K562 (cell line): ENCODE measurements around the gene FOXS1. TPM values are rescaled to one million over a fixed set of nuclear protein-coding genes. Genes with fewer than 3 reads are reported as not detected.
A peak's percentile ranks its signal among the peaks of the same experiment; 100 is the strongest.

Experiments
- ATAC-seq: fragments of 200-7000 bp; cut with Tn5 transposase; 3 replicates; pipeline ENCODE4 v1.9.1; 2020; ENCODE audit warnings: moderate library complexity
- BruUV-seq: library from RNA; stranded (reverse); fragments of 400-500 nt; replicated peaks from 2 replicates; lab custom pipeline; 2021; lab: Mats Ljungman, UMichigan
- CTCF ChIA-PET: fragments of 300-600 bp; formaldehyde crosslinking; extraction: SDS; loops from one replicate; lab custom pipeline; 2021; ENCODE audit warnings: low intra/inter-chr PET ratio; lab: Yijun Ruan, JAX
- POLR2A ChIA-PET: fragments of 300-600, 350-650 bp; sonication (Branson Sonifier 250); formaldehyde crosslinking; extraction: SDS; loops from one replicate; lab custom pipeline; 2021; ENCODE audit warnings: antibody characterized with exemption, inconsistent platforms; lab: Yijun Ruan, JAX
- DNase-seq, 4 experiments: peaks; one replicate each; pipeline versions ENCODE4 v3.0.0 to v3.0.0-alpha.2; 2011 to 2018; ENCODE audit warnings: low spot score in 3 of 4, mixed read lengths in 3 of 4; ENCODE audit errors: extremely low read depth in 1 of 4
- FAIRE-seq: peaks from 2 replicates; lab custom pipeline; 2011; peaks lifted over from hg19 to GRCh38; lab: Jason Lieb, UNC
- H2AFZ ChIP-seq: 2 replicates; pipeline ENCODE4 v1.6.0; 2011; ENCODE audit warnings: low read depth, low read length, control low read depth, inconsistent platforms
- H3K27ac ChIP-seq: fragments of 200-600 bp; 3 replicates; pipeline ENCODE4 v1.8.0; 2011; ENCODE audit warnings: low read depth, mild to moderate bottlenecking, control low read depth, inconsistent platforms, low read length, moderate library complexity, mixed read lengths; ENCODE audit errors: extremely low read depth
- H3K27me3 ChIP-seq, 2 experiments: fragments of 300-600 bp in 1 of 2; 2 replicates in 1 of 2; 3 replicates in 1 of 2; pipeline versions ENCODE4 v1.6.0 to v1.8.0; 2011; ENCODE audit warnings: inconsistent platforms in 2 of 2, low read length in 2 of 2, mild to moderate bottlenecking in 1 of 2, mixed read lengths in 1 of 2, moderate library complexity in 1 of 2; ENCODE audit not compliant: control insufficient read depth in 2 of 2, insufficient read depth in 2 of 2
- H3K36me3 ChIP-seq: fragments of 300-600 bp; 3 replicates; pipeline ENCODE4 v1.8.0; 2011; ENCODE audit warnings: mild to moderate bottlenecking, low read length, inconsistent platforms; ENCODE audit not compliant: control insufficient read depth, insufficient read depth
- H3K4me1 ChIP-seq, 2 experiments: fragments of 200-600 bp in 1 of 2; replicated peaks in 1 of 2; 2 replicates in 1 of 2; 3 replicates in 1 of 2; pipeline versions ENCODE4 v1.5.1 to v1.8.0; 2011; ENCODE audit warnings: inconsistent platforms in 2 of 2, low read length in 2 of 2, mild to moderate bottlenecking in 1 of 2, mixed read lengths in 1 of 2, moderate library complexity in 1 of 2; ENCODE audit not compliant: control insufficient read depth in 2 of 2, insufficient read depth in 2 of 2
- H3K4me2 ChIP-seq: 2 replicates; pipeline ENCODE4 v1.6.1; 2011; ENCODE audit warnings: low read length, control low read depth, inconsistent platforms, mixed read lengths; ENCODE audit not compliant: insufficient read depth
- H3K4me3 ChIP-seq: fragments of 200-600 bp; sonication (generic), shearing (Covaris generic); 2 replicates; pipeline ENCODE4 v1.5.1; 2016; ENCODE audit warnings: control low read depth, inconsistent platforms
- H3K79me2 ChIP-seq: fragments of 200-600 bp; 3 replicates; pipeline ENCODE4 v1.8.0; 2011; ENCODE audit warnings: low read length, inconsistent platforms; ENCODE audit not compliant: control insufficient read depth, insufficient read depth
- H3K9ac ChIP-seq, 2 experiments: 2 replicates each; pipeline versions ENCODE4 v1.6.0 to v1.6.1; 2011; ENCODE audit warnings: low read depth in 2 of 2, low read length in 2 of 2, control low read depth in 1 of 2, inconsistent platforms in 1 of 2, mild to moderate bottlenecking in 1 of 2, mixed read lengths in 1 of 2; ENCODE audit not compliant: insufficient read depth in 1 of 2
- H3K9me1 ChIP-seq: one replicate; pipeline ENCODE4 v1.6.0; 2011; ENCODE audit warnings: inconsistent platforms, mild to moderate bottlenecking, low read length, moderate library complexity; ENCODE audit not compliant: control insufficient read depth, insufficient read depth
- H3K9me3 ChIP-seq: replicated peaks from 2 replicates; pipeline ENCODE4 v1.5.1; 2011; ENCODE audit warnings: low read depth, low read length, inconsistent platforms; ENCODE audit not compliant: control insufficient read depth, insufficient read depth
- H4K20me1 ChIP-seq: replicated peaks from 2 replicates; pipeline ENCODE4 v1.6.1; 2011; ENCODE audit warnings: low read length, inconsistent platforms, mixed read lengths; ENCODE audit not compliant: control insufficient read depth, insufficient read depth
- ESRRA ChIP-seq: fragments of 450-650 bp; IDR thresholded peaks from 2 replicates; pipeline ENCODE4 v1.6.1; 2014; ENCODE audit warnings: low read depth, mild to moderate bottlenecking, moderate library complexity, borderline replicate concordance
- JUN ChIP-seq, 2 experiments: sonication (generic) in 1 of 2; formaldehyde crosslinking in 1 of 2; IDR thresholded peaks; 2 replicates each; pipeline versions ENCODE4 v1.6.1 to v1.8.0; 2012 to 2022; ENCODE audit warnings: borderline replicate concordance in 2 of 2, mild to moderate bottlenecking in 2 of 2, improper control_type of control experiment in 1 of 2, low read depth in 1 of 2, low read length in 1 of 2, missing genetic modification reagents in 1 of 2
- RBM25 ChIP-seq: fragments of 200-400 bp; formaldehyde crosslinking; IDR thresholded peaks from 2 replicates; pipeline ENCODE4 v1.6.1; 2018; ENCODE audit warnings: low read length, low read depth, moderate library complexity; ENCODE audit not compliant: severe bottlenecking
- RBM39 ChIP-seq: fragments of 200-400 bp; formaldehyde crosslinking; optimal IDR thresholded peaks from 2 replicates; pipeline ENCODE3; 2018; ENCODE audit warnings: low read depth, low read length
- SLC30A9 ChIP-seq: fragments of 250-450 bp; sonication (Bioruptor Pico); IDR thresholded peaks from 2 replicates; pipeline ENCODE4 v1.8.0; 2022; ENCODE audit warnings: mild to moderate bottlenecking, moderate library complexity
- ZZZ3 ChIP-seq: fragments of 450-650 bp; IDR thresholded peaks from 2 replicates; pipeline ENCODE4 v1.6.1; 2016; ENCODE audit warnings: antibody characterized with exemption, mild to moderate bottlenecking, moderate library complexity
- WGBS: fragments of 100-300 bp; shearing (Covaris generic); methylation state at CpG from one replicate; pipeline ENCODE4 v1.1.6; 2016; ENCODE audit warnings: low coverage, mixed read lengths; ENCODE audit not compliant: insufficient coverage; ENCODE audit errors: missing lambda C conversion rate; 5-methylcytosine and 5-hydroxymethylcytosine counted together
- in situ Hi-C: fragments of 300-500 bp; cut with MboI; formaldehyde crosslinking; loops from 4 replicates; pipeline ENCODE4 v1.15.0; 2018; ENCODE audit warnings: inconsistent platforms, mixed read lengths
- intact Hi-C: fragments of 100-400 bp; cut with micrococcal nuclease; formaldehyde crosslinking; loops from 2 replicates; pipeline ENCODE4 v1.14.2; 2022
- polyA plus RNA-seq, 8 experiments: library from polyadenylated mRNA; depleted of rRNA in 4 of 8; stranded (reverse) in 5 of 8; unstranded in 3 of 8; fragments of >200 nt; fragmentation: Nextera tagmentation in 2 of 8; fragmentation: Illumina TruSeq in 1 of 8; extraction: Ambion mirVana in 2 of 8; extraction: Trizol in 1 of 8; gene quantifications; 2 replicates each; pipeline versions ENCODE4 v1.2.1 to v1.2.3, GENCODE V29; 2011 to 2014; ENCODE audit warnings: inconsistent platforms in 1 of 8, missing spikeins in 1 of 8
- total RNA-seq, 7 experiments: library from RNA; depleted of rRNA in 6 of 7; stranded (reverse); fragments of >200 nt in 6 of 7; fragmentation: Illumina TruSeq in 2 of 7; extraction: Trizol in 2 of 7; gene quantifications; 2 replicates each; pipeline versions ENCODE4 v1.2.1 to v1.2.3, GENCODE V29; 2011 to 2021; ENCODE audit warnings: low replicate concordance in 1 of 7
- TF ChIP-seq, protein P1 (sequence below): sonication (generic); formaldehyde crosslinking; IDR thresholded peaks from 2 replicates; pipeline ENCODE4 v1.8.0; 2022; ENCODE audit warnings: mild to moderate bottlenecking, missing genetic modification reagents

The FOXS1 gene
- total and polyA plus RNA-seq, 9 of the 15 experiments (the other 6 are each of a cell fraction or from before 2014, with no cell fraction given) = not detected

DNA sequence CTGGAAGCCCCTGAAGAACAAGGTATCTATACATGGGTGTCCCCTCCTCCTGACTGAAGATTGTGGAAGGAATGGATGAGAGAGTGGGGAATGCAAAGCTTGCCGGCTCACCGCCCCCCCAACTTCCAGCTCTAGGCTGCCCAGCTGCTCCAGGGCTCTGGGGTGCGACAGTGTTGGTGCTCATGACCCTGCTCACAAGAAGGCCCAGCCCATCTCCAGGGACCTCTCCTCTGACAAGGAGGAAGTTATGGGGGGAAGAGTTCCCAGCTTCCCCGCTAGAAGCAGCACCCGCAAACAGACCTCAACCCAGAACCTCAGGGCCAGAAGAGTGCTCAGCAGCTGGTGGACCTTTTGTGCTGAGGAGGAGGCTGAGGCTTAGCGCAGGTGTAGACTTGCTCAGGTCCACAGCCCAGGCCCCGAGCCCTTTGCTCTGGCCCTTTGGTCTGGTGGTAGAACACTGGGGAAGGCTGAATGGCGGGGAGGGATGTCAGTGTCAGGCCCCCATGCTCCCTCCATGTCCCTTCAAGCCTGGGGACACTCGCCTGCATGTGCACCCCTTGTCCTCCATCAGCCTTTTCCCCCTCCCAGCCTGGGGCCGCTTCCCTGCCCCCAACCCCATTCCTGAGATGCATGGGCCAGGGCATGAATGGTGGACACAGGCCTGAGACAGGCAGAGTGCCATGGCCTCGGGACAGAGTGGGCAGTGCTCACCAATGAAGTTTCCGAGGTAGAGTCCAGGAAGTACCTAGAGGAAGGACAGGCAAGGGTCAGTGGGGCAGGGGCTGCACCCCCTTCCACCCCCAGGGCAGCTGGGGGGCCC, 23.7 kb upstream of the FOXS1 start (continued):
- TF ChIP-seq, protein P1, sequence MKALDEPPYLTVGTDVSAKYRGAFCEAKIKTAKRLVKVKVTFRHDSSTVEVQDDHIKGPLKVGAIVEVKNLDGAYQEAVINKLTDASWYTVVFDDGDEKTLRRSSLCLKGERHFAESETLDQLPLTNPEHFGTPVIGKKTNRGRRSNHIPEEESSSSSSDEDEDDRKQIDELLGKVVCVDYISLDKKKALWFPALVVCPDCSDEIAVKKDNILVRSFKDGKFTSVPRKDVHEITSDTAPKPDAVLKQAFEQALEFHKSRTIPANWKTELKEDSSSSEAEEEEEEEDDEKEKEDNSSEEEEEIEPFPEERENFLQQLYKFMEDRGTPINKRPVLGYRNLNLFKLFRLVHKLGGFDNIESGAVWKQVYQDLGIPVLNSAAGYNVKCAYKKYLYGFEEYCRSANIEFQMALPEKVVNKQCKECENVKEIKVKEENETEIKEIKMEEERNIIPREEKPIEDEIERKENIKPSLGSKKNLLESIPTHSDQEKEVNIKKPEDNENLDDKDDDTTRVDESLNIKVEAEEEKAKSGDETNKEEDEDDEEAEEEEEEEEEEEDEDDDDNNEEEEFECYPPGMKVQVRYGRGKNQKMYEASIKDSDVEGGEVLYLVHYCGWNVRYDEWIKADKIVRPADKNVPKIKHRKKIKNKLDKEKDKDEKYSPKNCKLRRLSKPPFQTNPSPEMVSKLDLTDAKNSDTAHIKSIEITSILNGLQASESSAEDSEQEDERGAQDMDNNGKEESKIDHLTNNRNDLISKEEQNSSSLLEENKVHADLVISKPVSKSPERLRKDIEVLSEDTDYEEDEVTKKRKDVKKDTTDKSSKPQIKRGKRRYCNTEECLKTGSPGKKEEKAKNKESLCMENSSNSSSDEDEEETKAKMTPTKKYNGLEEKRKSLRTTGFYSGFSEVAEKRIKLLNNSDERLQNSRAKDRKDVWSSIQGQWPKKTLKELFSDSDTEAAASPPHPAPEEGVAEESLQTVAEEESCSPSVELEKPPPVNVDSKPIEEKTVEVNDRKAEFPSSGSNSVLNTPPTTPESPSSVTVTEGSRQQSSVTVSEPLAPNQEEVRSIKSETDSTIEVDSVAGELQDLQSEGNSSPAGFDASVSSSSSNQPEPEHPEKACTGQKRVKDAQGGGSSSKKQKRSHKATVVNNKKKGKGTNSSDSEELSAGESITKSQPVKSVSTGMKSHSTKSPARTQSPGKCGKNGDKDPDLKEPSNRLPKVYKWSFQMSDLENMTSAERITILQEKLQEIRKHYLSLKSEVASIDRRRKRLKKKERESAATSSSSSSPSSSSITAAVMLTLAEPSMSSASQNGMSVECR = no peak
- TF ChIP-seq RBM39 (no peak), JUN (IDR thresholded peaks at IDR 0.05; ENCODE audit: borderline replicate concordance, low read depth, low read length) (no peak), JUN (CRISPR knock-in tag; IDR thresholded peaks at IDR 0.05; ENCODE audit: borderline replicate concordance) (no peak), ZZZ3 (no peak)

DNA sequence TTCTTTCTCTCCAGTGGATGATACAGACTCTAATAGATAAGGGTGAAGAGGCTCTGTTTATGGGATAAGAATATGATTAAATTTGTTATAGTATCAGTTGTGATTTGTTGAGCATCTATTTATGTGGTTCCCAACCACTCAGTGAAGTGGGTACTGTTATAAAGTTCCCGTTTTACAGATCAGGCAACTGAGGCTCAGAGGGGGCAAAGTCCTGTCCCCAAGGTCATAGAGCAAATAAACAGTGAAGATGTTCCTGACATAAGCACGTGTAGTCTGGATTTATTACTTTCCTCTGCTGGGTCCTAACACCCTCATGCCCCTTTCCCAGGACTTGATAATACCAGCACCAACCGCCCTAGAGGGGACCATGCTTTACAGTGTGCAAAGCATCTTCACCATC, 20.8 kb upstream of the FOXS1 start:
- ChIA-PET POLR2A (no interaction called here), CTCF (no interaction called here)
- WGBS = 0% methylated on average over 3 of the region's 3 CpGs
- H3K36me3 ChIP-seq = no peaks in the 10 kb centered on the region
- peak; percentile 73 for TF ChIP-seq ESRRA
- no peak for TF ChIP-seq SLC30A9 (CRISPR knock-in tag)
- peak; percentile 45 for TF ChIP-seq RBM25
- H3K27ac ChIP-seq = no peak overlapping the region
- no peak for FAIRE-seq
- no peak overlapping the region for H2AFZ ChIP-seq
- intact Hi-C loops (no loop called here), in situ Hi-C loops (no loop called here)
- no TSS peak for BruUV-seq
- DNase-seq = no peak
- no peak overlapping the region for H3K4me3 ChIP-seq
- H3K9me3 ChIP-seq = no peaks in the 10 kb centered on the region
- no peak for ATAC-seq
- no peaks in the 10 kb centered on the region for H3K79me2 ChIP-seq
- peaks cover 18% of the 10 kb centered on the region for H4K20me1 ChIP-seq
- H3K9ac ChIP-seq = no peak overlapping the region
- no peaks in the 10 kb centered on the region for H3K9me1 ChIP-seq
- H3K27me3 ChIP-seq = peaks cover 35 to 67% of the 10 kb centered on the region in 2 experiments
- H3K4me2 ChIP-seq = no peak overlapping the region
- peaks cover 0 to 19% of the 10 kb centered on the region in 2 experiments; a peak in 3 of 5 replicates for H3K4me1 ChIP-seq
